Smooth muscle cell (in vitro differentiated cells): ENCODE measurements around the gene DGKZ. TPM values are rescaled to one million over a fixed set of nuclear protein-coding genes. Genes with fewer than 3 reads are reported as not detected.

Experiments
- DNase-seq: peaks from one replicate; lab custom pipeline; 2025; ENCODE audit not compliant: unreplicated experiment; lab: John Stamatoyannopoulos, UW
- H2AFZ ChIP-seq: fragments of 200-600 bp; sonication (generic); 2 replicates; pipeline ENCODE4 v1.6.0; 2016; ENCODE audit warnings: antibody characterized with exemption, low read depth, mild to moderate bottlenecking
- H3F3A ChIP-seq: fragments of 200-600 bp; sonication (generic); 2 replicates; pipeline ENCODE4 v1.6.0; 2017; ENCODE audit warnings: antibody characterized with exemption, low read depth
- H3K27ac ChIP-seq: fragments of 200-600 bp; sonication (generic); 2 replicates; pipeline ENCODE4 v1.5.1; 2016; ENCODE audit warnings: low read depth, mild to moderate bottlenecking
- H3K27me3 ChIP-seq: fragments of 200-600 bp; sonication (generic); 2 replicates; pipeline ENCODE4 v1.6.1; 2016; ENCODE audit warnings: low read depth, mild to moderate bottlenecking
- H3K36me3 ChIP-seq: fragments of 200-600 bp; sonication (generic); 2 replicates; pipeline ENCODE4 v1.5.1; 2016; ENCODE audit warnings: low read depth
- H3K4me1 ChIP-seq: fragments of 200-600 bp; sonication (generic); 2 replicates; pipeline ENCODE4 v1.5.1; 2016; ENCODE audit warnings: low read depth
- H3K4me2 ChIP-seq: fragments of 200-600 bp; sonication (generic); 2 replicates; pipeline ENCODE4 v1.6.0; 2016; ENCODE audit warnings: mild to moderate bottlenecking
- H3K4me3 ChIP-seq: fragments of 200-600 bp; sonication (generic); 2 replicates; pipeline ENCODE4 v1.5.1; 2016; ENCODE audit warnings: mild to moderate bottlenecking
- H3K79me2 ChIP-seq: fragments of 200-600 bp; sonication (generic); 2 replicates; pipeline ENCODE4 v1.6.0; 2016; ENCODE audit warnings: low read depth, mild to moderate bottlenecking
- H3K9ac ChIP-seq: fragments of 200-600 bp; sonication (generic); 2 replicates; pipeline ENCODE4 v1.6.0; 2016; ENCODE audit warnings: low read depth
- H3K9me3 ChIP-seq: fragments of 200-600 bp; sonication (generic); replicated peaks from 2 replicates; pipeline ENCODE4 v1.5.1; 2016; ENCODE audit warnings: low read depth
- H4K20me1 ChIP-seq: fragments of 200-600 bp; sonication (generic); 2 replicates; pipeline ENCODE4 v1.6.0; 2016; ENCODE audit warnings: low read depth
- WGBS: methylation state at CpG from one replicate; pipeline ENCODE4 v1.1.7; 2016; ENCODE audit warnings: low lambda C conversion rate; 5-methylcytosine and 5-hydroxymethylcytosine counted together
- polyA plus RNA-seq: library from polyadenylated mRNA; unstranded; fragments of >200 nt; fragmentation: Nextera tagmentation; extraction: Ambion mirVana; gene quantifications from 2 replicates; pipeline ENCODE4 v1.2.1, GENCODE V29; 2016
- total RNA-seq: library from RNA; depleted of rRNA; stranded (reverse); fragments of >200 nt; gene quantifications from 2 replicates; pipeline ENCODE4 v1.2.3, GENCODE V29; 2014
- TF ChIP-seq, protein P1 (sequence below): fragments of 200-600 bp; sonication (generic); IDR thresholded peaks from 2 replicates; pipeline ENCODE4 v1.5.1; 2017; ENCODE audit warnings: borderline replicate concordance, mild to moderate bottlenecking, antibody characterized with exemption; ENCODE audit not compliant: insufficient read depth, poor library complexity, severe bottlenecking

DGKZ gene
- total and polyA plus RNA-seq, 2 experiments from 2014 or later, result 30.7 to 42.1 TPM

DNA sequence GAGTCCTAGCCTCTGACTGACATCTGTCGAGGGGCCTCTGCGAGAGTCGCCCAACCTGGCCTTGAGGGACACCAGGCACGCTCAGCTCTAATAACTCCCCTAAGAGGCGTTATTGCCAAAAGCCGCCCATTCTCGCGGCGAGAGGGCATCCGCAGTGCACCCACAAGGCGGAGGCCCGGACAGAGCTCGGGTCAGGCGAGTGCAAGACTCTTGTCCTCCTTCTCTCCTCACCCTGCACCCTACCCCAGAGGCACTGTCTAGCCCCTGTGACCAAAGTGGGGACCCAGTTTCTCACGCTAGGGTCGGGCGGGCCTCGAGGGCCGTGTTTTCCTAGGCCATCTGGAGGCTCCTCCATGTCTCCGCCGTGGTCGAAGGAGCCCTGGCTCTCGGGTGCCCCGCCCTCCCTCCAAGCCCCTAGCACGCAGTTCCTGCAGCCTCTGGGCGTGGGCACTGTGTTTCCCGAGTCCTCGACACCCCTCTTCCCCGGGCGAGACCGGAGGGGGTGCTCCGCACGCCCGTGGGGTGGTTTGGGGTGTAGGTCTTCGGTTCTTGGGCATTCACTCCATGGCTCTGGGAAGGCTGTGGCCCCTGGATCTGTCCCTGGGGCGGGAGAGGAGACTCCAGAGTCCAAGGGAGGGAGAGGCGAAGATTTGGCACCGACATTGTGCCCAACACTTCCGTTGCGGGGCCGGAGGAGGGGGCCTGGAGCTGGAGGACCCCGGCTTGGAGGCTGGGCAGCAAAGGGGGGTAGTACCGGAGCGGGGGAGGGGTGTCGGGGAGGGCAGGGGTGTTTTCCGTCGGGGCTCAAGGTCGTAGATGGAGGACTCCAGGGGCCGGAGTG, 43.3 kb downstream of the DGKZ start:
- 16% methylated on average over 33 of the region's 49 CpGs for WGBS
- Histone ChIP-seq H3K4me2 (peak overlapping the region; percentile 91), H3K27me3 (peaks cover 34% of the 10 kb centered on the region), H3K36me3 (no peaks in the 10 kb centered on the region), H3K9me3 (no peaks in the 10 kb centered on the region), H3K27ac (no peak overlapping the region), H4K20me1 (peaks cover 31% of the 10 kb centered on the region), H2AFZ (no peak overlapping the region), H3F3A (no peaks in the 10 kb centered on the region), H3K4me1 (peaks cover 19% of the 10 kb centered on the region), H3K4me3 (peak overlapping the region; percentile 55), H3K9ac (no peak overlapping the region), H3K79me2 (no peaks in the 10 kb centered on the region)
- DNase-seq, result no peak
- TF ChIP-seq, protein P1, sequence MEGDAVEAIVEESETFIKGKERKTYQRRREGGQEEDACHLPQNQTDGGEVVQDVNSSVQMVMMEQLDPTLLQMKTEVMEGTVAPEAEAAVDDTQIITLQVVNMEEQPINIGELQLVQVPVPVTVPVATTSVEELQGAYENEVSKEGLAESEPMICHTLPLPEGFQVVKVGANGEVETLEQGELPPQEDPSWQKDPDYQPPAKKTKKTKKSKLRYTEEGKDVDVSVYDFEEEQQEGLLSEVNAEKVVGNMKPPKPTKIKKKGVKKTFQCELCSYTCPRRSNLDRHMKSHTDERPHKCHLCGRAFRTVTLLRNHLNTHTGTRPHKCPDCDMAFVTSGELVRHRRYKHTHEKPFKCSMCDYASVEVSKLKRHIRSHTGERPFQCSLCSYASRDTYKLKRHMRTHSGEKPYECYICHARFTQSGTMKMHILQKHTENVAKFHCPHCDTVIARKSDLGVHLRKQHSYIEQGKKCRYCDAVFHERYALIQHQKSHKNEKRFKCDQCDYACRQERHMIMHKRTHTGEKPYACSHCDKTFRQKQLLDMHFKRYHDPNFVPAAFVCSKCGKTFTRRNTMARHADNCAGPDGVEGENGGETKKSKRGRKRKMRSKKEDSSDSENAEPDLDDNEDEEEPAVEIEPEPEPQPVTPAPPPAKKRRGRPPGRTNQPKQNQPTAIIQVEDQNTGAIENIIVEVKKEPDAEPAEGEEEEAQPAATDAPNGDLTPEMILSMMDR, result no peak

DNA sequence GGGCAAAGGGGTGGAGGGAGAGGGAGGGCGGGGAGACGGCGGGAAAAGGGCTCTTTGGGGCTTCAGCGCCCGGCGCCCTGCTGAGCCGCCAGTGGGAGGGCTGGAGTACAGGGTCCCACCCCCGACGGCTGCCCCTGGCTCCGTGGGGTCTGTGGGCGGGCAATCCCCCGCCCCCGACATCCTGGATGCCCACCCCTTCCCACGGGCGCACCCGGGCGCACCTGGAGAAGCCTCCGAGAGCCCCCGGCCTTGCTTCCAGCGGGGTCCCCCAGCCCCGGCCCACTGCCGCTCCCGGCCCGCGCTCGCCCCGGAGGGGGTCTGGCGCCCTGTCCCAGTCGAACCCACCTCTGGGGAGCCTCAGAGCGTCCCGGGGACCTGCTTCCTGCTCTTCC, 43.9 kb downstream of the DGKZ start:
- H4K20me1 ChIP-seq, result peaks cover 31% of the 10 kb centered on the region
- peak overlapping the region; percentile 55 for H3K4me3 ChIP-seq
- no peaks in the 10 kb centered on the region for H3K79me2 ChIP-seq
- no peaks in the 10 kb centered on the region for H3F3A ChIP-seq
- H3K9ac ChIP-seq, result no peak overlapping the region
- 0% methylated on average over 3 of the region's 31 CpGs for WGBS
- H3K27me3 ChIP-seq, result peaks cover 34% of the 10 kb centered on the region
- H2AFZ ChIP-seq, result no peak overlapping the region
- H3K4me1 ChIP-seq, result peaks cover 19% of the 10 kb centered on the region
- H3K36me3 ChIP-seq, result no peaks in the 10 kb centered on the region
- H3K9me3 ChIP-seq, result no peaks in the 10 kb centered on the region
- H3K27ac ChIP-seq, result no peak overlapping the region
- TF ChIP-seq, protein P1, result no peak
- no peak for DNase-seq
- H3K4me2 ChIP-seq, result peak overlapping the region; percentile 91

DNA sequence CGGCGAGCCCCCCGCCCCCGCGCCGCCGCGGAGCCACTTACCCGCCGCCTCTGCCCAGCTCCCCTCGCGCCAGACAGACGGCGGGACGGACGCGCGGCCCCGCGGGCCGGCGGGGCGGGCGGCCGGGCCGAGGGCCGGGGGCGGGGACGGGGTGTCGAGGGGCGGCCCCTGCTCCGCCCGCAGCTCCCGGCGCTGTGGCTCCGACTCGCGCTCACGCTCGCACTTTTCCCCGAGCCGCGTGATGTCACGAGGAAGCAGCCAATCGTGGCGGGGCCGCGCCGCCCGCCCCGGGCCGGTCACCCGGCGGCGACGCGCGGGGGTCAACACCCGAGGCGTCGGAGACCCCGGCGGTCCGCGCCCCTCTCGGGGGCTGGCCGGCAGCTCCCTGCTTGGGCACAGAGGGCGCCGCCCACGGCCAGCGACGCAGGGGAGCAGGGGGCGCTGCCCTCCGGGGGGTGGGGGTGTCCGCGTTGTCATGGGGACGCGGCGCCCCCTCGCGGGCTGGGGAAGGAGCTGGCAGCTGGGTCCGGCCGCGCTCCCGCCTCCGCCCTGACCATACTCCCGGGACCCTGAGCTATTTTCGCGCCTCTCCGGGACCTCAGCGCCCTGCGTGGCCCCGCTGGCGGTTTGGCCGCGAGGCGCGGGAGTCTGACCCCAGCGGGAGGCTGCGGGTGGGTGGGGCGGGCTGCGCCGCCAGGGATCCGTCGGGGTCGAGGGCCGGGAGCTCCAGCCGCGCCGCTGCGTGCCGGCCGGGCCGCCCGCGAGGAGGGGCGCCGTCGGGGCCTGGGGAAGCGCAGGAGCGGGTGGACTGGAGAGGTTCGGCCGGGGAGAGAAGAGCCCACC, 44.5 kb downstream of the DGKZ start, which contains the start of gene CHRM4:
Gene CHRM4 (minus strand): TSS at position 199 of the 843 bp plus-strand sequence. CDS start 5,219 bp downstream, outside the sequence.
- DNase-seq, result no peak
- no peak within 1 kb of the TSS for H2AFZ ChIP-seq
- H3K4me3 ChIP-seq, result peak within 1 kb of the TSS; percentile 55
- H3K27me3 ChIP-seq, result peaks cover 34% of the 10 kb centered on the region
- TF ChIP-seq, protein P1, result peak; percentile 57
- H3K36me3 ChIP-seq, result no peaks in the 10 kb centered on the region
- H3K27ac ChIP-seq, result no peak within 1 kb of the TSS
- H3K4me2 ChIP-seq, result peak within 1 kb of the TSS; percentile 91
- peaks cover 19% of the 10 kb centered on the region for H3K4me1 ChIP-seq
- no peak within 1 kb of the TSS for H3K9ac ChIP-seq
- H4K20me1 ChIP-seq, result peaks cover 31% of the 10 kb centered on the region
- no peaks in the 10 kb centered on the region for H3F3A ChIP-seq
- no peaks in the 10 kb centered on the region for H3K79me2 ChIP-seq
- no peaks in the 10 kb centered on the region for H3K9me3 ChIP-seq
- WGBS, result 1% methylated on average over 45 of the region's 123 CpGs
